Right forelimb (tissue), 1 donor: ENCODE results near the gene BAIAP2.

Experiments
- DNase-seq: peaks from one replicate; pipeline ENCODE4 v3.0.0-alpha.2; 2018

Gene BAIAP2

GRCh38 chr17:81037798-81038733, 3.1 kb downstream of the BAIAP2 start:
- DNase-seq, result no peak

- no peak for DNase-seq
Measured at GRCh38 chr17:81039096-81039495, 4.1 kb downstream of the BAIAP2 start.

- peak; percentile 62 for DNase-seq
Measured at GRCh38 chr17:81039854-81040758, 5.2 kb downstream of the BAIAP2 start.

GRCh38 chr17:81040791-81041337, 5.9 kb downstream of the BAIAP2 start:
- DNase-seq, result no peak

- no peak for DNase-seq
Measured at GRCh38 chr17:81042606-81043005, 7.7 kb downstream of the BAIAP2 start.

- DNase-seq, result no peak
Measured at GRCh38 chr17:81043319-81043724, 8.4 kb downstream of the BAIAP2 start.

GRCh38 chr17:81043725-81044427, 8.9 kb downstream of the BAIAP2 start:
- DNase-seq, result no peak

- no peak for DNase-seq
Measured at GRCh38 chr17:81044428-81044763, 9.4 kb downstream of the BAIAP2 start.

- DNase-seq, result peak; percentile 81
Measured at GRCh38 chr17:81044764-81045589, 10.0 kb downstream of the BAIAP2 start.

- DNase-seq, result no peak
Measured at GRCh38 chr17:81045590-81046095, 10.7 kb downstream of the BAIAP2 start.

- DNase-seq, result no peak
Measured at GRCh38 chr17:81046132-81046769, 11.3 kb downstream of the BAIAP2 start.

- no peak for DNase-seq
Measured at GRCh38 chr17:81046770-81047359, 11.9 kb downstream of the BAIAP2 start.

GRCh38 chr17:81048827-81049371, 13.9 kb downstream of the BAIAP2 start:
- no peak for DNase-seq

GRCh38 chr17:81049372-81049911, 14.5 kb downstream of the BAIAP2 start:
- DNase-seq, result no peak

GRCh38 chr17:81049973-81050551, 15.1 kb downstream of the BAIAP2 start:
- DNase-seq, result no peak

- DNase-seq, result no peak
Measured at GRCh38 chr17:81050645-81051625, 16.0 kb downstream of the BAIAP2 start.

- DNase-seq, result no peak
Measured at GRCh38 chr17:81052199-81052997, 17.4 kb downstream of the BAIAP2 start.
